ENCODE data around the gene UBE3D.
"Not testable (repeated sequence)": the region's sequence is repeated elsewhere in the genome, so short reads cannot be mapped to it uniquely, and the experiment has no call there.

Gene UBE3D

GRCh38 chr6:82874867-82875266, 190.8 kb downstream of the UBE3D start:
- DNase-seq (ENCODE audit: low read depth, low spot score), result no peak

GRCh38 chr6:82872185-82872584, 193.5 kb downstream of the UBE3D start:
- DNase-seq (ENCODE audit: low read depth, low spot score), result no peak

- DNase-seq (ENCODE audit: low read depth, low spot score), result no peak
Measured at GRCh38 chr6:82870582-82871172, 195.0 kb downstream of the UBE3D start.

GRCh38 chr6:82869493-82869892, 196.1 kb downstream of the UBE3D start:
- no peak for DNase-seq (ENCODE audit: low read depth, low spot score)

GRCh38 chr6:82867946-82868345, 197.7 kb downstream of the UBE3D start:
- no peak for DNase-seq (ENCODE audit: low read depth, low spot score)

- no peak for DNase-seq (ENCODE audit: low read depth, low spot score)
Measured at GRCh38 chr6:82866446-82866845, 199.2 kb downstream of the UBE3D start.

- no peak for DNase-seq (ENCODE audit: low read depth, low spot score)
Measured at GRCh38 chr6:82865461-82865860, 200.2 kb downstream of the UBE3D start.

DNA sequence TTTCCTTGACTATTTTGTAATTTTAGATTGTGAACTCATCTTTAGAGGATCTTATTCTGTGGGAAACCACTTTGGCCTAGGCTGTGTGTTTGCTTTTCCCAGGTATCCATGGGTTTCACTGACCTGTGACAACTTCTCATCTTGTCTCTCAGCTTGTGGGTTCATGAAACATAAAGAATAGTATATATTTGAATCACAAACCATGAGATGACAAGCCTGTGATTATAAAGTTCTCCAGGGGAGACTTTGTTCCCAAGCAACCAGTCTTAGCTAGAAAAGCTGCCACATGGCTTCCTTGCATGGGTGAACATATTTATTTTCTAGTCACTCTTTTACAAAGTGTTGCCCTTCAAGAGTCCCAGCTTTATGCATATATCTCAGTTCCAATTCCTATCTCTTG, 201.9 kb downstream of the UBE3D start:
- no peak for DNase-seq (ENCODE audit: low read depth, low spot score)

DNA sequence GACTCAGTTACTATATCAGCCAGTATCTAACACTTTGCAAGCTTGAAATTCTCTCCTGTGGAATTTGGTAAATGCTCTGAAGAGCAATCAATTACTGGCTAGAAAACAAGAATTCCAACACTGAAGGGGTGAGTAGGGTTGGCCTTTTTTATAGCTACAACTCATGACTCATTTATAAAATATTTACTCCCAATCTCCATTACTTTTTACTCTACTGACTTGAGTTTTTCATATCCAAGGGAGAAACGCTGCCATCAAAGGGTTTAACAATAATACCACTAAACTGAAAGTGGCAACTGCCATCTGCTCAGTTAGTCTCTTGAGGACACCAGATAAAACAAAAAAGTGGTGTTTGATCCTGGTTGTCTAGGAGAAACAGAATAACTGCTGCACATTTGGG, 203.1 kb downstream of the UBE3D start:
- DNase-seq (ENCODE audit: low read depth, low spot score), result no peak

GRCh38 chr6:82861121-82861520, 204.5 kb downstream of the UBE3D start:
- no peak for DNase-seq (ENCODE audit: low read depth, low spot score)

- DNase-seq (ENCODE audit: low read depth, low spot score), result not testable (repeated sequence)
Measured at GRCh38 chr6:82856077-82856476, 209.6 kb downstream of the UBE3D start.

DNA sequence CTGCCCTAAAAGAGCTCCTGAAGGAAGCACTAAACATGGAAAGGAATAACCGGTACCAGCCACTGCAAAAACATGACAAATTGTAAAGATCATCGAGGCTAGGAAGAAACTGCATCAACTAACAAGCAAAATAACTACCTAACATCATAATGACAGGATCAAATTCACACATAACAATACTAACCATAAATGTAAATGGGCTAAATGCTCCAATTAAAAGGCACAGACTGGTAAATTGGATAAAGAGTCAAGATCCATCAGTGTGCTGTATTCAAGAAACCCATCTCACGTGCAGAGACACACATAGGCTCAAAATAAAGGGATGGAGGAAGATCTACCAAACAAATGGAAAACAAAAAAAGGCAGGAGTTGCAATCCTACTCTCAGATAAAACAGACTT, 212.7 kb downstream of the UBE3D start:
- not testable (repeated sequence) for DNase-seq (ENCODE audit: low read depth, low spot score)

DNA sequence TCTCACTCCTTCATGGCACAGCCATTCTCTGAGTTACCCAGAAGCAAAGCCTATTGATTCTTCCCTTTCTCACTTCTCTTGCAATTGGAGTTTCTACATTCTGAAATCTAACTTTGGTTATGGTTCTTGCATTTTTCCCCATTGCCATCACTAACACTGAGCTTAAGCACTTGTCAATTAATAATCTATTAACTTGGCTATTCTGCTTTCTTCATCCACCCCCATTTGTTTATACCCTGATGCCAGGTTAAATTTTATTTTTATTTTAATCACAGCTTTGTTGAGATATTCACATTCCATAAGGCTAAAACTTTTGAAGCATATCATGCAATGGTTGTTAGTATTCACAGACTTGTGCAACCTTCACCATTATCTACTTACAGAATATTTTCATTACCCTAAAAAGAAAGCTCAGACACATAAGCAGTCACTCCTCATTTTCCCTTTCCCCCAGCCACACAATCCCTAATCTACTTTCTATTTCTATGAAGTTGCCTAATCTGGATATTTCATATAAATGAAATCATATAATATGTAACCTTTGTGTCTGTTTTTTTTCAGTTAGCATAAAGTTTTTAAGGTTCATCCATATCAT, 222.3 kb downstream of the UBE3D start:
- DNase-seq (ENCODE audit: low read depth, low spot score), result no peak

GRCh38 chr6:82842721-82843120, 222.9 kb downstream of the UBE3D start:
- no peak for DNase-seq (ENCODE audit: low read depth, low spot score)
